Spleen (tissue), 7 donors: Measurements from ENCODE around the gene FAM240A.

ENCODE experiments used
- CTCF ChIP-seq, 11 experiments: fragments of 200-600 bp in 7 of 11; fragments of 450-650 bp in 4 of 11; sonication (generic) in 4 of 11; IDR thresholded peaks in 8 of 11; conservative IDR thresholded peaks in 3 of 11; 1 replicate in 7 of 11; 2 replicates in 4 of 11; pipeline versions ENCODE4 v1.4.0 to v1.8.0; 2016 to 2021; ENCODE audit warnings: antibody characterized with exemption in 11 of 11, inconsistent platforms in 4 of 11, mild to moderate bottlenecking in 1 of 11
- POLR2A ChIP-seq, 3 donors: fragments of 450-650 bp; IDR thresholded peaks; one replicate each; pipeline ENCODE4 v1.5.1; 2017; ENCODE audit warnings: antibody characterized with exemption in 3 of 3, mild to moderate bottlenecking in 1 of 3
- POLR2AphosphoS5 ChIP-seq, 3 donors: sonication (generic); formaldehyde crosslinking; IDR thresholded peaks; one replicate each; pipeline ENCODE4 v1.5.1; 2017; ENCODE audit warnings: antibody characterized with exemption in 3 of 3
- donor health status: DM: no; HTN: no; CAD: no; lungs with moderate emphysema.
- donor health status: DM: no; HTN: no; CAD: no.
- donor health status: DM: no; HTN: no; CAD: no.

GRCh38 chr3:46664188-46664970 lies 52.1 kb downstream of the FAM240A start:
- no peak for TF ChIP-seq CTCF (IDR thresholded peaks at IDR 0.05 in 8 of 11, conservative IDR thresholded peaks at IDR 0.05 in 3 of 11)
- no peak for TF ChIP-seq POLR2A (IDR thresholded peaks at IDR 0.05)
- TF ChIP-seq POLR2AphosphoS5 (IDR thresholded peaks at IDR 0.05): no peak
